ENCODE results near the gene GPR15.

GPR15 gene

GRCh38 chr3:98564282-98565005, 32.7 kb downstream of the GPR15 start:
- TF ChIP-seq POLR2AphosphoS5 (IDR thresholded peaks at IDR 0.05; ENCODE audit: low read depth, low read length) (no peak), TAF1 (IDR thresholded peaks at IDR 0.05; ENCODE audit: borderline replicate concordance, insufficient read depth, low read length) (no peak), REST (IDR thresholded peaks at IDR 0.05; ENCODE audit: insufficient read depth in 1 of 2, low read depth in 2 of 2, low read length in 2 of 2) (no peak), SIN3A (IDR thresholded peaks at IDR 0.05; ENCODE audit: borderline replicate concordance, insufficient read depth, low read length) (no peak), FOXP2 (optimal IDR thresholded peaks at IDR 0.05; ENCODE audit: borderline replicate concordance, extremely low read depth, extremely low read length, insufficient read depth) (no peak)

- TF ChIP-seq SIN3A (IDR thresholded peaks at IDR 0.05; ENCODE audit: borderline replicate concordance, insufficient read depth, low read length), result no peak
Measured at GRCh38 chr3:98565237-98565643, 33.5 kb downstream of the GPR15 start.

GRCh38 chr3:98565843-98566242, 34.1 kb downstream of the GPR15 start:
- TF ChIP-seq SIN3A (IDR thresholded peaks at IDR 0.05; ENCODE audit: borderline replicate concordance, insufficient read depth, low read length), result no peak
- no peak for TF ChIP-seq TAF1 (IDR thresholded peaks at IDR 0.05; ENCODE audit: borderline replicate concordance, insufficient read depth, low read length)
- no peak for TF ChIP-seq REST (IDR thresholded peaks at IDR 0.05; ENCODE audit: insufficient read depth in 1 of 2, low read depth in 2 of 2, low read length in 2 of 2)
- no peak for TF ChIP-seq POLR2AphosphoS5 (IDR thresholded peaks at IDR 0.05; ENCODE audit: low read depth, low read length)
- TF ChIP-seq FOXP2 (optimal IDR thresholded peaks at IDR 0.05; ENCODE audit: borderline replicate concordance, extremely low read depth, extremely low read length, insufficient read depth), result no peak

GRCh38 chr3:98567666-98568270, 36.0 kb downstream of the GPR15 start:
- TF ChIP-seq SIN3A (IDR thresholded peaks at IDR 0.05; ENCODE audit: borderline replicate concordance, insufficient read depth, low read length) (no peak), REST (IDR thresholded peaks at IDR 0.05; ENCODE audit: insufficient read depth in 1 of 2, low read depth in 2 of 2, low read length in 2 of 2) (no peak), POLR2AphosphoS5 (IDR thresholded peaks at IDR 0.05; ENCODE audit: low read depth, low read length) (no peak), TAF1 (IDR thresholded peaks at IDR 0.05; ENCODE audit: borderline replicate concordance, insufficient read depth, low read length) (no peak), FOXP2 (optimal IDR thresholded peaks at IDR 0.05; ENCODE audit: borderline replicate concordance, extremely low read depth, extremely low read length, insufficient read depth) (no peak)

- TF ChIP-seq SIN3A (IDR thresholded peaks at IDR 0.05; ENCODE audit: borderline replicate concordance, insufficient read depth, low read length) (no peak), FOXP2 (optimal IDR thresholded peaks at IDR 0.05; ENCODE audit: borderline replicate concordance, extremely low read depth, extremely low read length, insufficient read depth) (no peak), REST (IDR thresholded peaks at IDR 0.05; ENCODE audit: insufficient read depth in 1 of 2, low read depth in 2 of 2, low read length in 2 of 2) (no peak), TAF1 (IDR thresholded peaks at IDR 0.05; ENCODE audit: borderline replicate concordance, insufficient read depth, low read length) (no peak), POLR2AphosphoS5 (IDR thresholded peaks at IDR 0.05; ENCODE audit: low read depth, low read length) (no peak)
Measured at GRCh38 chr3:98568402-98568801, 36.6 kb downstream of the GPR15 start.

Data from PFSK-1 (cell line).